HG03432 (cell line): Measurements from ENCODE around the gene CCDC73.
"Not testable (repeated sequence)": the region's sequence is repeated elsewhere in the genome, so short reads cannot be mapped to it uniquely, and the experiment has no call there.

ENCODE experiments used
- ATAC-seq: cut with Tn5 transposase; IDR thresholded peaks from one replicate; pipeline ENCODE4 v1.9.1; 2021; ENCODE audit warnings: mild to moderate bottlenecking, moderate library complexity; ENCODE audit not compliant: unreplicated experiment

CCDC73 gene

DNA sequence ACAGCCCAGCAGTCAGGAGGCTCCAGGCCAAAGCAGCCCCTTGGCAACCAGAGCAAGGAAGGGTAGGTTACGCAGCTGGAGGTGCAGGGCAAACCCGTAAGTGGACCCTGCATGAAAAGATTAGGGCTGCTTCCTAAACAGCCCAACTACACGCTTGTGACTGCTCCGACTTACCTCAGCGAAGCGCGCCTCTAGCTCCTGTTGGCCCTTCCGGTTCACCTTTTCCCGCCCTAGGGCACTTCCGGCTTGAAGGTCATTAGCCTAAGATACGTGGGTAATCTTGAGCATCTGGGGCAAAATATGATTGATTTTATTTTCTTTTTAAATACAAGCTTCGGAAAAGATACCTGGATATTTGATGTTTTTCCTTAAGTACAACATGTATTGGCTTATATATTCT lies at the start of gene CCDC73:
CCDC73 (minus strand) TSS at position 224 of the 400 bp plus-strand sequence. CDS start 34,419 bp downstream, outside the sequence.
- ATAC-seq = no peak

DNA sequence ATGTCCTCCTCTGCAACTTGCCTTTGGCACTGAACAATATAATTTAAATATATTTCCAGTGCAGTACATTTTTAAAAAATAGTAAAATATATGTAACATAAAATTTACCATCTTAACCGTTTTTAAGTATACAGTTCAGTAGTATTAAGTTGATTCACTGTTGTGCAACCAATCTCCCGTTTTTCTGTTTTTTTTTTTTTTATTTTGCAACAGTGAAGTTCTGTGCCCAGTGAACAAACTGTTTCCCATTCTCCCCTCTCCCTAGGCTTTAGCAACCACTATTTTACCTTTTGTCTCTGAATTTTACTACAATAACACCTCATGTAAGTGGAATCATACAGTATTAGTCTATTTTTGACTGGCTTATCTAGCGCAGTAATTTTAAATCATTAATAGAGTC lies 49.1 kb upstream of the CCDC73 start:
- ATAC-seq = no peak

DNA sequence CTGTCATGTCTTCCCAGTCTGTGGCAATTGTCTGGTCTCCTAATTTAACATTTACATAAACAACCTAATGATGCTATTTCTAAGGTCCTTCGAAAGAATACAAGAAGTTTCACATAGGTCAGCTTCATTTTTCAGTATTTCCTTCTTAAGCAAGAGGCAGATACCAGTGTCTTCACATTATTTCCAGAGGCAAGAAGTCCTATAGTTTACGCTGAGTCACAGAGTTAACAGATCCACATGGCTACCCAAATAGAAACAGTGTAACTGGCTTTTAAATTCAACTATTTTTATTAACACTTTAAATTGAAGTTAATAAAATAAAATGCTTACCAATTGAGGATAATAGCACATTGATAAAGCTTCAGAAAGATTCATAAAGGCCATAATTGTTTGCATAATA lies 46.1 kb upstream of the CCDC73 start:
- ATAC-seq = no peak

- ATAC-seq = no peak
These were observed 44.8 kb upstream of the CCDC73 start for GRCh38 chr11:32839308-32839707.

DNA sequence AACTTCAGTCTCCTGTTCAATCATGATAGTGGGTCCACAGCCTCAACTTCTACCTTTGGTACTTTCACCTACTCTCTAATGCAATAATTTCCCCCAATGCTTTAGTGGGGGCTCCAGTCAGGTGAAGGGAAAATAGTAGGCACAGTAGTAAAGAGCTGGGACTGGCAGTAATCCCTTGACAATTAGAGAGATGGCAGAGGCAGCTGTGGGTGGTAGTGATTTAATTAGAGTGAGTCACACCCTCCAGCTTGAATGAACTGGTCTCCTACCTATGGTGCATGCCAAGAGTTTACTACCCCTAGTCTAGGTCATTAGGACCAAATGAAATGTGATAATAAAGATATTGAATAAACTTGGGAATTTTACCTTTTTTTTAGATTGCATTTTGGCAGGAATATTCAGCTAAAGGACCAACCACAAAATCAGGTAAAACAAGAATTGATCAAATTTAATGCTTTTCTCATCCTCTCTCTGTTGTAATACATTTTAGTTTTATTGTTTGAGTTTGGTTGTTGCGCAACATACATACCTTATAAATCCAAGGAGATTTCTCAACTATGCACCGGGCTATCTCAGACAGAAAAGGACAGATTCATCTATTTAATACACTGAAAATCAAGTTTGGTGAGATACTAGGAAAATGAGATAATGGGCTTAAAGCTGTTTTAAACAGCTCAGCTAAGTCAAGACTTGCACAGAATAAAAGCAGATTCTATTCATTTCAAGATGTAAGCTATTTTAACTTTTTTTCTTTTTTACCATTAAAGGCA lies 44.2 kb upstream of the CCDC73 start:
- no peak for ATAC-seq

GRCh38 chr11:32836946-32837345 lies 42.5 kb upstream of the CCDC73 start:
- ATAC-seq = no peak

- no peak for ATAC-seq
These were observed 39.5 kb upstream of the CCDC73 start for GRCh38 chr11:32833921-32834320.

- ATAC-seq = no peak
These were observed 36.8 kb upstream of the CCDC73 start for GRCh38 chr11:32831221-32831620.

GRCh38 chr11:32830796-32831195 lies 36.3 kb upstream of the CCDC73 start:
- no peak for ATAC-seq

DNA sequence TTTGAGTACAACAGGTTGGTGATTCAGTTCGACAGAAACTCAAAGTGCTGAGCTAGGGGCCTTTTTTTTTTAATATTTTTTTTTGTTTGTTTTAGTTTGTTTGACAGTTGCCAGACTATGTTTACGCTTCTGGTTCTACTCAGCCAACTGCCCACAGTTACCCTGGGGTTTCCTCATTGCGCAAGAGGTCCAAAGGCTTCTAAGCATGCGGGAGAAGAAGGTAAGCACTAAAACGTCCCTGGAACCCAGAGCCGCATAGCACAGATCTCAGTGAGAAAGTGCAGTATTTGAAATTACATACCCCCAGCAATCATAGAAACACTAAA lies 35.9 kb upstream of the CCDC73 start:
- peak; percentile 13 for ATAC-seq

- peak; percentile 86 for ATAC-seq
These were observed 35.4 kb upstream of the CCDC73 start, which contains the start of gene PRRG4 for GRCh38 chr11:32829680-32830412. Gene PRRG4, plus strand, starts transcription at chr11:32829927. Its CDS starts 603 bp downstream, at chr11:32830530.

DNA sequence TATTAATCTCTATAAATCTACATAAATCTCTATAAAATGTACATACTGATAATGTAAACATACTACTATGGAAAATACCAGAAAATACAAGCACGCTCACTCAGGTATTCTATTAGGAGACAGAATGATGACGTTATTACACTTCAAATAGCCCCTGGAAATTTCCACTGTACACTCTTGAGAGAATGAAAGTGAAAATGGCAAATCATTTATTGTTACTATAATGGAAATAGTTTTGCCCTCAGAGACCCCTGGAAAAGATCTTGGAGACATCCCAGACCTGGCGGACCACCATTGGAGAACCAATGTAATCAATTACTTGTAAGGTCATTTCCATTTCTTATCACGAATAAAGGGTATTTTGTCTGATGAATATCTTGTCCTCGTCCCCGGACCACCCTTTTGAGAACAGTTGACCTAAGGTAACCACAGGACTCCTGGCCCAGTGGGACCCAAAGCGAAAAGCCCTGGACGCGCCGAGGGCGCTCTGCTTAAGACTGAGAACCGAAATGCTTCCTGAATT lies 34.8 kb upstream of the CCDC73 start:
- ATAC-seq = peak; percentile 47

DNA sequence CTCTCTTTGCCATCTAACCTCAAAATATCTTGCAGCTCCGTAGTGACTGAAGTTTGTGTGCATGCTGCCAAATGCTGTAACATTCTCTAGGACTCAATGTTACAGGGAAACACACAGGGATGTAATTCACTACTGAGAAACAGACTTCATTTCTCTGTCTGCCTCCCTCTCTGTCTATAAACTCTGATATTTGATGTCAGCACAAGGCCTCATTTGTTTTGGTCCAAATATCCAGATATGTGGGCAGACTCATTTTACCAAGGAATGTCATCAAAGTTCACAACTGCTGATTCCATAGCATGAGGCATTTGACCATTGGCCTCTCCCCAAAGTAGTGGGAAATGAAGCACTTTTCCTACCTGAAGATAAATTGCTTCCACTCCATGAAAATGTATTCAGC lies 32.8 kb upstream of the CCDC73 start:
- no peak for ATAC-seq

- ATAC-seq = no peak
These were observed 31.7 kb upstream of the CCDC73 start for GRCh38 chr11:32826113-32826512.

GRCh38 chr11:32823617-32824016 lies 29.2 kb upstream of the CCDC73 start:
- not testable (repeated sequence) for ATAC-seq

DNA sequence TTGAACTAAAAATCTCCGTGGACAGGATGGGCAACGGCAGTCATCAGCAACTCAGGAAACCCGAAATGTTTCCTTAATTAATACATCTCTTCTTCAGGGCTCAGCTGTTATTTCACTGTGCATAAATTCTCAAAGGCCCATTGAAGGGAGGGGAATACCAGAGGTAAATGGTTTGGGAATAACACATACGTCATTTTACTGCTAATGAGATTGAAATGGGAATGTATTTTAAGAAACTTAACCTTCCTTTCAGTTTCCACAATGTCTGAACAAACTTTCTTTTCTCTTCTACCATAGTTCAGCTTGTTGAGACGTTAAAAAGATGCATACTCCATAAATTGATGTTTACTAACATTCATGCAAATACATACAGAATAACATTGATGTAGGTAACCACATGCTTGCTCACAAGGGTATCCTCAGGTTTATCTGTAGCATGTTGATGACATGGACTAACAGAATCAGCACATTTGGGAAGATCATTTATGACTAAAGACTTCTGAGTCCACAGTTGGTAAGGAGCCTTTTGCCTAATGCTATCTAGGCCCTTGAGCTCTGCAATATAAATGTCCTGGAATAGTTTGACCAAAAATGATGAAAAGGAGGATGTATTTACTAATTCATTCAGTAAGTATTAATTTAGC lies 27.6 kb upstream of the CCDC73 start:
- ATAC-seq = peak; percentile 60

- peak; percentile 27 for ATAC-seq
These were observed 27.1 kb upstream of the CCDC73 start for GRCh38 chr11:32821517-32821916.

DNA sequence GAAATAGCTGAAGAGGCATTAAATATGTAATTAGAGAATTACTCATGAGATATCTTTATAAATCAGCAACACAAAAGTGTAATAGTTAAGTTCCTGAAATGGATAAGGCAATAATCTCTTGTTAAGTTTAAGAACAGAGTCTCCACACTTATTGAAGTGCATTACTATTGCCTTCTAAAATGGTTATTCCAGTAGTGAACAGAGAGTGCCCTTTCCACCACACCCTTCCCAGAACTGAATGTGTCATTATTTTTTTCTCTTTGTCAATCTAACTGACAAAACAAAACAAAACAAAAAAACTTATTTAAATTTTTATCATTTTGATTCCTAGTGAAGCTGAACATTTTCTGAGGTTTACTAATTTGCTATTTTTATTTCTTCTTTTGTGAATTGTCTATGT lies 26.0 kb upstream of the CCDC73 start:
- no peak for ATAC-seq

DNA sequence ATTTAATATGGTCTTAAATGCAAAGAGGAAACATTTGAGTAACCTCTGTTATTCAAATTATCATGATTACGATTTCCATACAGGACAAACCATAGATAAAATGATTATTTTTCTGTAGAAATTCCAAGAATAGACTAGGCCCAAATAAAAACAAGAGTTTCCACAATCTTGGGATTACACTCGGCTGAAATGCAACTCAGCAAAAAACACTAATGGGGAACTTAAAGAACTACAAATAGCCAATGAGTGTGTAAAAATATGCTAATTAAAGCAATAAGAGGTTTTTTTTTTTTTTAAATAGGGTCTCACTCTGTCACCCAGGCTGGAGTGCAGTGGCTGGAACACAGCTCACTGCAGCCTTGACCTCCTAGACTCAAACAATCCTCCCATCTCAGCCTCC lies 24.7 kb upstream of the CCDC73 start:
- no peak for ATAC-seq

DNA sequence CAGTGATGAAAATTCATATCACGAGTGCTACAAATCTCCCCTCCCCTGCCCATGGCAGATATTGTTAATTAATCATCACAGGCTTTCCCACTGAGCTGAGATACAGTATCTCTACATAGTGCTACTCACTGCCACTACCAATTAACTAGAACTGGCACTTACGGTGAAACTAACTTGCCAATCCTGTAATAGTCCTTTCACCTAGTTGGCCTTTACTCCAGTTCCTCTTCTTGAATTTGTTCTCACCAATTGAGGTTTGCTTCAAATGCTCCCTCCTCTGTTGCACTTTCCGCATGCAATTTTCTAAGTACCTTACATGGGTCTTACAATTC lies 23.4 kb upstream of the CCDC73 start:
- ATAC-seq = no peak

GRCh38 chr11:32817181-32817851 lies 22.9 kb upstream of the CCDC73 start:
- no peak for ATAC-seq
